Measurements from ENCODE around the gene GRAMD2A.

Gene GRAMD2A

DNA sequence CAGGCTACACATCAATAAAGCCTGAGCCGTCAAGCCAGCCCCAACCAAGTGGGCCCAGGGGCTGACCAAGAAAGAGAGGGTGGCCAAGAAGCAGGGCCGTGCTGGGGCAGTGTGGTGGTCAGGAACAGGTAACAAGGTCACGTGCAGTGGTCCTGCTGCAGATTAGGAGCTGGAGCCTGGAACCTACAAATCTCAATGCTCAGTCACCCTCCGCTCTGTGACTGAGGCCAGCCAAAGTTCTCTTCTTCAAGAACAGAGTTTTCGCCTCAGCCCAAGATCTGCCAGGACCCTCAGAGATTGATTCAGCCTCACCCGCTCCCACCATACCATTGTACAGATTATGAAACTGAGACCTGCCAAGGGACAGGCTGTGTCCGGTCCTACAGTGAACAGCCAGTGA lies 26.9 kb downstream of the GRAMD2A start:
- TF ChIP-seq, protein P1, sequence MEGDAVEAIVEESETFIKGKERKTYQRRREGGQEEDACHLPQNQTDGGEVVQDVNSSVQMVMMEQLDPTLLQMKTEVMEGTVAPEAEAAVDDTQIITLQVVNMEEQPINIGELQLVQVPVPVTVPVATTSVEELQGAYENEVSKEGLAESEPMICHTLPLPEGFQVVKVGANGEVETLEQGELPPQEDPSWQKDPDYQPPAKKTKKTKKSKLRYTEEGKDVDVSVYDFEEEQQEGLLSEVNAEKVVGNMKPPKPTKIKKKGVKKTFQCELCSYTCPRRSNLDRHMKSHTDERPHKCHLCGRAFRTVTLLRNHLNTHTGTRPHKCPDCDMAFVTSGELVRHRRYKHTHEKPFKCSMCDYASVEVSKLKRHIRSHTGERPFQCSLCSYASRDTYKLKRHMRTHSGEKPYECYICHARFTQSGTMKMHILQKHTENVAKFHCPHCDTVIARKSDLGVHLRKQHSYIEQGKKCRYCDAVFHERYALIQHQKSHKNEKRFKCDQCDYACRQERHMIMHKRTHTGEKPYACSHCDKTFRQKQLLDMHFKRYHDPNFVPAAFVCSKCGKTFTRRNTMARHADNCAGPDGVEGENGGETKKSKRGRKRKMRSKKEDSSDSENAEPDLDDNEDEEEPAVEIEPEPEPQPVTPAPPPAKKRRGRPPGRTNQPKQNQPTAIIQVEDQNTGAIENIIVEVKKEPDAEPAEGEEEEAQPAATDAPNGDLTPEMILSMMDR (IDR thresholded peaks at IDR 0.05; ENCODE audit: low read depth, low read length) = no peak
- Histone ChIP-seq H3K36me3 (no peaks in the 10 kb centered on the region), H3K4me1 (no peaks in the 10 kb centered on the region), H3K27me3 (no peaks in the 10 kb centered on the region), H3K9me3 (no peaks in the 10 kb centered on the region), H3K4me3 (ENCODE audit: low read depth, low read length) (no peak overlapping the region)
- no peak for DNase-seq

DNA sequence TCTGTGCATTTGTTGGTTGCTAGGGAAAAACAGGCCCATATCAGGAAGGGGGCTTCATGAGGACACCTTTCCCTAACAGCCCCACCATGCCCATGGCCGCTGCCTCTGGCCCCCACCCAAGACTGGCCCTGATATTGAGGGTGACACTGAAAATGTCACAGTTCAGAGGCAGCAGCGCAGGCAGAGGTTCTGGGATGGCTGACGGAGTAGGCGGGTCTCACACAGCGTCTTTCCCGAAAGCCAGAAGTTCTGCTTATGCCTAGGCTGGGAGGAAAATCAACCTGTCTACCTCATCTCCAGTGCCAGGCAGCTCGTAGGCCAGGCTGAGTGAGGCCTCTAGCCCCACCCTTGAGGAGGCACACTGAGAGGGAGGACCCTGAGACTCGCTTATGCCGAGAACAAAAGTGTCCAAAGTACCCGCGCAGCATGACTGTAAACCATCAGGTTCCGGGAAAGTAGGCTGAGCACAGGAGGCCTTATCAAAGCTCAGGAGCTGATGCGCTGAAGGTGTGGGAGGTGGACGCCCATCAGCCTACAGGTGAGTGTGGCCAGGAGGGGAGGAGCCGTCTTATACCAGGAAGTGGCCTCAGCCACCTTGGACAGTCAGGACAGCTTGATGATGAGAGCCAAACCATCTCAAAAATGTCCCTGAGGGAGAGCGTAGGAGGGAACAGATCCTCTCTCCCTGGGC lies 27.5 kb downstream of the GRAMD2A start:
- Histone ChIP-seq H3K36me3 (no peaks in the 10 kb centered on the region), H3K4me1 (no peaks in the 10 kb centered on the region), H3K27me3 (no peaks in the 10 kb centered on the region), H3K4me3 (ENCODE audit: low read depth, low read length) (no peak overlapping the region), H3K9me3 (no peaks in the 10 kb centered on the region)
- TF ChIP-seq, protein P1 (IDR thresholded peaks at IDR 0.05; ENCODE audit: low read depth, low read length) = no peak
- no peak for DNase-seq

DNA sequence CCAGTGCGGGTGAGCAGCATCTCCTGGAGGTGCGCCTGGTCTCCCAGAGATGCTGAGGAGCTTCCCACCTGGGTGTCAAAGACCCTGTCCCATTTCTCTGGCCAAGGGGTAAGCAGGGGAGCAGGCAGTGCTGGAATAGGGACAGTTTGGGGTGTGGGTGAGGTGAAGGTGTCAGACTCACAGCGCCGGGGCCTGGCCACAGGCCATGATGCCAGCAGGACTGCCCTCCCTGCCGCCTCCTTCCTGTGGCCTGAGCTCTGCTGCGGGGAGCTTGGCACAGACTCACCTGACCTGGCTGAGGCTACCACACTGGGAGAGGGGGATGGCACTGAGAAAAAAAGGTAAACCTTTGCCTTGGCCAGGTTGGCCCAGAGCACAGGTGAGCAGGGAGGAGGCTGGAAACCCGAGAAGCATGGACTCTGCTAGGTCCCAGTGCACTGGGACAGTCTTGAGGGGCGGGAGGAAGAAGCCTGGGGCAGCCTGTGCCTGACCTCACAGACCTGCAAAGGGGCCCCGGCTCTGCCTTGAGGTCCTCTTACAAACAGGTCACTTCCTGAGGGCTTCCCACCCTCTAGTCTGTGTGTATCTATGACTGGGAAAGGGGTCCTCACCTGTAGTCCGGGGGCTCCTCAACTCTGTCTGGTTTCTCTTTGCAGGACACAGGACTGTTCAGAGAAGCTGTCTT lies 28.2 kb downstream of the GRAMD2A start:
- H3K36me3 ChIP-seq = no peaks in the 10 kb centered on the region
- H3K4me3 ChIP-seq (ENCODE audit: low read depth, low read length) = no peak overlapping the region
- DNase-seq = no peak
- TF ChIP-seq, protein P1 (IDR thresholded peaks at IDR 0.05; ENCODE audit: low read depth, low read length) = no peak
- no peaks in the 10 kb centered on the region for H3K9me3 ChIP-seq
- H3K4me1 ChIP-seq = no peaks in the 10 kb centered on the region
- H3K27me3 ChIP-seq = no peaks in the 10 kb centered on the region

DNA sequence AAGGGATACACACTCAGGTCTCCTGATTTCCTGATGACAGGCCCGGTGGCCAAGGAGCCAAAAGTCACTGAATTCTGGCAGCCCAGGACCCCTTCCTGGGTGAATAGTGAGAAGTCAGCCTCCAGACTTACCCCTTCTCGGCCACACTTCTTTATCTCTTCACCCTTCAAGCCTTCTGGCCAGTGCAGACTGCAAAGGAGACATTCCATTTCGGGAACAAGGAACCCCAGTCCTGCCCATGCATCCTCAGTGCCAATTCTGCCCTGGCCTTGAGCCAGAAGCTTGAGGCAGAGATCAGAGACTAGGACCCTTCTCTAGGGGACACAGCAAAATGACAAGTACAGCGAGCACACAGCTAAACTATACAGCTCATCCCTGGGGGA lies 28.8 kb downstream of the GRAMD2A start:
- no peaks in the 10 kb centered on the region for H3K27me3 ChIP-seq
- no peak overlapping the region for H3K4me3 ChIP-seq (ENCODE audit: low read depth, low read length)
- no peaks in the 10 kb centered on the region for H3K4me1 ChIP-seq
- no peak for DNase-seq
- no peaks in the 10 kb centered on the region for H3K36me3 ChIP-seq
- TF ChIP-seq, protein P1 (IDR thresholded peaks at IDR 0.05; ENCODE audit: low read depth, low read length) = no peak
- no peaks in the 10 kb centered on the region for H3K9me3 ChIP-seq

DNA sequence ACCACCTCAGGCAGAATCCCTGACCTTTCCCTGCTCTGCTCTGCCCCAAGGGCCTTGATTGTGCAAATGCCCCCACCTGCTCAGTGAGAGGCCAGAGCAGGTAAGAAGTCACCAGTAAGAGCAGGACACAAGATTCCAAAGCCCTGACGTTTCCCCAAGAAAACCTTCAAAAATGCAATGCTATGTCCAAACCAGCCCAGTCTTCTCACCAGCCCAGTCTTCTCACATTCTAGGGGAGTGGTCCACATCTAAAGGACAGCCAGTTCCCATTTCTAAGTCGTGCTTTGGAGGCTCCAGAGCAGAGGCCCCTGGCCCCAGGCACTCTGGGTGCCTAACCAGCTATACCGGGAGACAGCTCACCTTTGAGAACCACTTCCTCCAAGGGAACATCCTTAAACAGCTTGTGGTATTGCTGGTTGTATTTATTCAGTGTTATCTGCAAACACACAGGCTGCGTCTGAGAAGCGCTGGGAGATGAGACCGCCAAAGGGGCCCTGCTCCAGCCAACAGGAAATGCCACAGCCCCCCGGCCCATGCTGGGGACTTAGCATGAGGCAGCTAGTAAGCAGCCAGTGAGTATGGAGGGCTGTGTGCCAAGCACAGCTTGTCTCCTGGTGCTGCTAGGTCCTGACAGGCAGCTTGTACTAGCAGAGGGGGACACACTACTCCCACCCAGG lies 29.3 kb downstream of the GRAMD2A start:
- no peak for DNase-seq
- TF ChIP-seq, protein P1 (IDR thresholded peaks at IDR 0.05; ENCODE audit: low read depth, low read length) = no peak
- H3K4me1 ChIP-seq = no peaks in the 10 kb centered on the region
- H3K36me3 ChIP-seq = no peaks in the 10 kb centered on the region
- no peaks in the 10 kb centered on the region for H3K27me3 ChIP-seq
- no peaks in the 10 kb centered on the region for H3K9me3 ChIP-seq
- H3K4me3 ChIP-seq (ENCODE audit: low read depth, low read length) = no peak overlapping the region

DNA sequence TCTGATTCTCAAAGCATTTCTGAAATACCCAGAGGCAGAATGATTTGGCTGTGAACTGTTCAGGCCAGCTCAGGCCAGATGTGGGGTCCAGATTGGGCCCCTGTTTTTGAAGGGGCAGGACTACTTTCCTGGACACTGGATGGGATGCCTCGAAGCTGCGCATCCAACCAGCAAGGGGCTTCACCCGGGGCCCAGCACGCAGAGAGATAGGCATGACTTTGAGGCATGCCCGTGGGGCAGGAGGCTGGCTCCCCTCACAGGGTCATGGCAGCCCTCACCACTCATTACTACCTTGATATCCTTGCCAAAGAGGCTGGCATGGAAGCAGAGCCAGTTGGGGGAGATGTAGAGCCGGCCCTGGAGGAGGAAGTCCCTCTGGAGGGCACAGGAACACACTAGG lies 30.1 kb downstream of the GRAMD2A start:
- H3K9me3 ChIP-seq = no peaks in the 10 kb centered on the region
- no peaks in the 10 kb centered on the region for H3K4me1 ChIP-seq
- H3K4me3 ChIP-seq (ENCODE audit: low read depth, low read length) = no peak overlapping the region
- H3K27me3 ChIP-seq = no peaks in the 10 kb centered on the region
- TF ChIP-seq, protein P1 (IDR thresholded peaks at IDR 0.05; ENCODE audit: low read depth, low read length) = no peak
- DNase-seq = no peak
- no peaks in the 10 kb centered on the region for H3K36me3 ChIP-seq

Data from BE2C (cell line).